H9 (cell line): ENCODE results near the gene SRBD1. TPM values are rescaled to one million over a fixed set of nuclear protein-coding genes. Genes with fewer than 3 reads are reported as not detected.

Source experiments
- DNase-seq: peaks from one replicate; pipeline ENCODE4 v3.0.0-alpha.2; 2017
- H2AFZ ChIP-seq: one replicate; pipeline ENCODE4 v1.6.1; 2013; ENCODE audit warnings: mild to moderate bottlenecking, low read length, control low read depth, moderate library complexity
- H2AK5ac ChIP-seq: 2 replicates; pipeline ENCODE4 v1.6.1; 2013; ENCODE audit warnings: low read length, control low read depth, mixed read lengths; ENCODE audit not compliant: insufficient read length
- H2BK120ac ChIP-seq: one replicate; pipeline ENCODE4 v1.6.1; 2013; ENCODE audit warnings: low read depth, mild to moderate bottlenecking, low read length, control low read depth, inconsistent platforms; ENCODE audit not compliant: poor library complexity, severe bottlenecking
- H2BK12ac ChIP-seq: 2 replicates; pipeline ENCODE4 v1.6.1; 2013; ENCODE audit warnings: low read length, control low read depth, mixed read lengths, low read depth; ENCODE audit not compliant: insufficient read length
- H2BK15ac ChIP-seq: 2 replicates; pipeline ENCODE4 v1.6.1; 2013; ENCODE audit warnings: low read depth, low read length, control low read depth
- H2BK20ac ChIP-seq: one replicate; pipeline ENCODE4 v1.6.1; 2013; ENCODE audit warnings: low read depth, mild to moderate bottlenecking, low read length, control low read depth, inconsistent platforms; ENCODE audit not compliant: poor library complexity, severe bottlenecking
- H2BK5ac ChIP-seq: 2 replicates; pipeline ENCODE4 v1.6.1; 2013; ENCODE audit warnings: low read length, control low read depth, mixed read lengths; ENCODE audit not compliant: insufficient read length
- H3K14ac ChIP-seq: 2 replicates; pipeline ENCODE4 v1.6.1; 2013; ENCODE audit warnings: low read length, control low read depth; ENCODE audit not compliant: insufficient read depth
- H3K18ac ChIP-seq: 2 replicates; pipeline ENCODE4 v1.6.1; 2013; ENCODE audit warnings: low read depth, mild to moderate bottlenecking, mixed read lengths, low read length, control low read depth; ENCODE audit not compliant: insufficient read length
- H3K23ac ChIP-seq: 2 replicates; pipeline ENCODE4 v1.6.1; 2013; ENCODE audit warnings: low read length, control low read depth, mixed read lengths, low read depth; ENCODE audit not compliant: insufficient read length
- H3K23me2 ChIP-seq: 2 replicates; pipeline ENCODE4 v1.6.1; 2013; ENCODE audit warnings: low read depth, mild to moderate bottlenecking, mixed read lengths, low read length, control low read depth; ENCODE audit not compliant: insufficient read length, poor library complexity, severe bottlenecking
- H3K27ac ChIP-seq: 2 replicates; pipeline ENCODE4 v1.5.1; 2013; ENCODE audit warnings: low read length, control low read depth, mixed read lengths, low read depth; ENCODE audit not compliant: insufficient read length
- H3K27me3 ChIP-seq: 2 replicates; pipeline ENCODE4 v1.6.1; 2013; ENCODE audit warnings: low read length, control low read depth, inconsistent platforms; ENCODE audit not compliant: insufficient read depth
- H3K4ac ChIP-seq: 2 replicates; pipeline ENCODE4 v1.6.1; 2013; ENCODE audit warnings: low read depth, mild to moderate bottlenecking, control low read depth, inconsistent platforms, low read length, moderate library complexity
- H3K4me1 ChIP-seq: 2 replicates; pipeline ENCODE4 v1.6.1; 2013; ENCODE audit warnings: low read length, control low read depth, inconsistent platforms; ENCODE audit not compliant: insufficient read depth
- H3K4me2 ChIP-seq: 2 replicates; pipeline ENCODE4 v1.6.1; 2013; ENCODE audit warnings: low read length, control low read depth, mixed read lengths; ENCODE audit not compliant: insufficient read length, insufficient read depth
- H3K56ac ChIP-seq: 2 replicates; pipeline ENCODE4 v1.6.1; 2013; ENCODE audit warnings: low read depth, mild to moderate bottlenecking, mixed read lengths, low read length, control low read depth; ENCODE audit not compliant: insufficient read length
- H3K79me1 ChIP-seq: 2 replicates; pipeline ENCODE4 v1.6.1; 2013; ENCODE audit warnings: low read depth, mild to moderate bottlenecking, moderate library complexity, low read length, control low read depth, inconsistent platforms; ENCODE audit not compliant: insufficient read depth, poor library complexity, severe bottlenecking
- H3K79me2 ChIP-seq: 2 replicates; pipeline ENCODE4 v1.6.1; 2013; ENCODE audit warnings: low read length, control low read depth, inconsistent platforms; ENCODE audit not compliant: insufficient read depth
- H3K9ac ChIP-seq: 2 replicates; pipeline ENCODE4 v1.6.1; 2013; ENCODE audit warnings: low read length, control low read depth, mixed read lengths; ENCODE audit not compliant: insufficient read length; ENCODE audit errors: extremely low read depth
- H3K9me3 ChIP-seq: one replicate; pipeline ENCODE4 v1.6.1; 2013; ENCODE audit warnings: low read depth, low read length, inconsistent platforms; ENCODE audit not compliant: control insufficient read depth
- H3T11ph ChIP-seq: one replicate; pipeline ENCODE4 v1.6.1; 2013; ENCODE audit warnings: mild to moderate bottlenecking, low read length, control low read depth, inconsistent platforms
- H4K20me1 ChIP-seq: one replicate; pipeline ENCODE4 v1.6.1; 2013; ENCODE audit not compliant: control insufficient read depth, insufficient read length, insufficient read depth
- H4K5ac ChIP-seq: 2 replicates; pipeline ENCODE4 v1.6.1; 2013; ENCODE audit warnings: low read depth, mild to moderate bottlenecking, mixed read lengths, low read length, control low read depth; ENCODE audit not compliant: insufficient read length
- H4K8ac ChIP-seq: replicated peaks from 2 replicates; pipeline ENCODE4 v1.6.1; 2013; ENCODE audit warnings: low read length, control low read depth, mixed read lengths, low read depth; ENCODE audit not compliant: insufficient read length
- H4K91ac ChIP-seq: 2 replicates; pipeline ENCODE4 v1.6.1; 2013; ENCODE audit warnings: low read depth, mild to moderate bottlenecking, moderate library complexity, mixed read lengths, low read length, control low read depth; ENCODE audit not compliant: insufficient read length
- H3K27ac Mint-ChIP-seq, 3 experiments: 2 replicates in 2 of 3; 3 replicates in 1 of 3; pipeline ENCODE4 v1.8.0; 2020 to 2021; ENCODE audit warnings: mixed read lengths in 3 of 3, mild to moderate bottlenecking in 1 of 3, moderate library complexity in 1 of 3
- H3K27me3 Mint-ChIP-seq: 2 replicates; pipeline ENCODE4 v1.8.0; 2021; ENCODE audit warnings: low read depth, mild to moderate bottlenecking, moderate library complexity, mixed read lengths
- H3K36me3 Mint-ChIP-seq, 3 experiments: 2 replicates in 2 of 3; 3 replicates in 1 of 3; pipeline ENCODE4 v1.8.0; 2020 to 2021; ENCODE audit warnings: low read depth in 3 of 3, mixed read lengths in 3 of 3; ENCODE audit not compliant: insufficient read depth in 1 of 3
- H3K4me1 Mint-ChIP-seq, 2 experiments: 2 replicates each; pipeline ENCODE4 v1.8.0; 2020; ENCODE audit warnings: mixed read lengths in 2 of 2
- H3K4me3 Mint-ChIP-seq, 2 experiments: 2 replicates in 1 of 2; 3 replicates in 1 of 2; pipeline ENCODE4 v1.8.0; 2020 to 2021; ENCODE audit warnings: mild to moderate bottlenecking in 2 of 2, mixed read lengths in 2 of 2, moderate library complexity in 1 of 2
- H3K9me3 Mint-ChIP-seq, 2 experiments: 2 replicates in 1 of 2; 3 replicates in 1 of 2; pipeline ENCODE4 v1.8.0; 2020; ENCODE audit warnings: mild to moderate bottlenecking in 2 of 2, mixed read lengths in 2 of 2, moderate library complexity in 1 of 2
- WGBS: extraction: QIAGEN DNeasy Blood & Tissue Kit; methylation state at CpG from one replicate; pipeline ENCODE4 v1.1.7; 2013; ENCODE audit warnings: missing lambda C conversion rate, low lambda C conversion rate, mixed read lengths; ENCODE audit not compliant: insufficient read length; ENCODE audit errors: extremely low coverage; 5-methylcytosine and 5-hydroxymethylcytosine counted together
- total RNA-seq: library from RNA; stranded (reverse); gene quantifications from 2 replicates; pipeline ENCODE4 v1.2.1, GENCODE V29; 2021
- TF ChIP-seq, protein P1 (sequence below): fragments of 200-600 bp; sonication (generic); conservative IDR thresholded peaks from 3 replicates; pipeline ENCODE4 v1.8.0; 2021; ENCODE audit warnings: antibody characterized with exemption, mild to moderate bottlenecking

Gene SRBD1
- total RNA-seq, 1 experiment from 2014 or later, result 18.3 TPM

DNA sequence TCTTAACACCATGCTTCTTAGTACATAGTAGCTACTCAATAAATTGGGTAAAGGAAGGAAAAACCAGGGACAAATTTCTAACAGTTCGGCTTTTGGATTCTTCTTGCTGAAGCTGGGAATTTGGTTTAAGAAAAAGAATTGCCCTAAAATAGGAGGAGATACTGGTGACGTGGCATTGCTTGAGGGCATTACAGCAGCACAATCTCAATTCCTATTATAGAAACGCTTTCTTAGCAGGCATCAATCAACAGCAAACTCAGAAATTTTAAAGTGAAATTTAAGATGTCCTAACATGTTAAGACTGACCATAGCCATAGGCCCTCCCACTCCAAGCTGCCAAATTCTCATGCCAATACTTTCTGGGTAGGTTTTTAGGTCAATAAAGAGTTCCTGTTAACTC, 169.5 kb downstream of the SRBD1 start:
- no peaks in the 10 kb centered on the region for H3K27me3 ChIP-seq
- no peak overlapping the region for H3K4me2 ChIP-seq
- no peaks in the 10 kb centered on the region for H3K23me2 ChIP-seq
- H3K79me2 ChIP-seq, result no peaks in the 10 kb centered on the region
- Mint-ChIP-seq H3K9me3 (peaks cover 7% of the 10 kb centered on the region in 2 experiments), H3K27me3 (no peaks in the 10 kb centered on the region), H3K27ac (no peak overlapping the region), H3K4me1 (0 out of 4 replicates have a peak, but pooled peaks cover 0 to 3% of the 10 kb centered on the region in 2 experiments), H3K4me3 (no peak overlapping the region), H3K36me3 (peaks cover 5 to 12% (median 11%) of the 10 kb centered on the region in 3 experiments; a peak in 6 of 7 replicates)
- H3K4me1 ChIP-seq, result no peaks in the 10 kb centered on the region; the same call in 1 of the 2 replicates
- WGBS, result no CpG with 5 or more reads among the region's 3 CpGs
- H3K18ac ChIP-seq, result no peak overlapping the region
- no peak overlapping the region for H3K9ac ChIP-seq
- H2BK12ac ChIP-seq, result no peak overlapping the region
- H3K27ac ChIP-seq, result no peak overlapping the region
- H3K9me3 ChIP-seq, result no peaks in the 10 kb centered on the region
- TF ChIP-seq, protein P1, sequence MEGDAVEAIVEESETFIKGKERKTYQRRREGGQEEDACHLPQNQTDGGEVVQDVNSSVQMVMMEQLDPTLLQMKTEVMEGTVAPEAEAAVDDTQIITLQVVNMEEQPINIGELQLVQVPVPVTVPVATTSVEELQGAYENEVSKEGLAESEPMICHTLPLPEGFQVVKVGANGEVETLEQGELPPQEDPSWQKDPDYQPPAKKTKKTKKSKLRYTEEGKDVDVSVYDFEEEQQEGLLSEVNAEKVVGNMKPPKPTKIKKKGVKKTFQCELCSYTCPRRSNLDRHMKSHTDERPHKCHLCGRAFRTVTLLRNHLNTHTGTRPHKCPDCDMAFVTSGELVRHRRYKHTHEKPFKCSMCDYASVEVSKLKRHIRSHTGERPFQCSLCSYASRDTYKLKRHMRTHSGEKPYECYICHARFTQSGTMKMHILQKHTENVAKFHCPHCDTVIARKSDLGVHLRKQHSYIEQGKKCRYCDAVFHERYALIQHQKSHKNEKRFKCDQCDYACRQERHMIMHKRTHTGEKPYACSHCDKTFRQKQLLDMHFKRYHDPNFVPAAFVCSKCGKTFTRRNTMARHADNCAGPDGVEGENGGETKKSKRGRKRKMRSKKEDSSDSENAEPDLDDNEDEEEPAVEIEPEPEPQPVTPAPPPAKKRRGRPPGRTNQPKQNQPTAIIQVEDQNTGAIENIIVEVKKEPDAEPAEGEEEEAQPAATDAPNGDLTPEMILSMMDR, result no peak
- H4K5ac ChIP-seq, result no peak overlapping the region
- H3K23ac ChIP-seq, result no peak overlapping the region
- H2BK120ac ChIP-seq, result no peak overlapping the region
- H4K91ac ChIP-seq, result no peak overlapping the region
- H3T11ph ChIP-seq, result no peak overlapping the region
- H2AK5ac ChIP-seq, result no peak overlapping the region
- H2AFZ ChIP-seq, result no peak overlapping the region
- H2BK20ac ChIP-seq, result no peak overlapping the region
- no peak overlapping the region for H4K8ac ChIP-seq
- H3K56ac ChIP-seq, result no peak overlapping the region
- H2BK5ac ChIP-seq, result no peak overlapping the region
- H3K79me1 ChIP-seq, result no peaks in the 10 kb centered on the region
- no peak for DNase-seq
- H4K20me1 ChIP-seq, result no peaks in the 10 kb centered on the region
- no peak overlapping the region for H3K14ac ChIP-seq
- H3K4ac ChIP-seq, result no peak overlapping the region
- no peak overlapping the region for H2BK15ac ChIP-seq
